ENCODE data around the gene GAB1.

The GAB1 gene

DNA sequence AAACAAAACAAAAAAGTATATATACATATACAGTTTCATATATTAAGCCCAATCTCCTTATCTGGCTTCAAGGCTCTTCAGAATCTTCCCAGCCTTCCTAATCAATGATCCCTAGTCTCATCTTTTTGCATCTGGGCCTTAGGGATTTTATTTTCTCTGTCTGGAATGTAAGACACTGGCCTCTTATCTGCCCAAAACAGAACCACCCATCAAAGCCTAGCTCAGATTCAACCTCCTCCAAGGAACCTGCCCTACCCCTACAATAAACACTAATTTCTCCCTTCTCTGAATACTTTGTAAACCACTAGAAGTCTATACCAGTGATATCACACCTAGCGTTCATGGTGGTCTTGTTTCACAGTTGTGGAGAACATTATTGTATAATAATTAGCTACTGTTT is 23.2 kb upstream of the GAB1 start:
- H3K4me3 Mint-ChIP-seq: no peak overlapping the region
- H3K27me3 Mint-ChIP-seq: peaks cover 4% of the 10 kb centered on the region
- CTCF ChIA-PET: no interaction called here
- H3K4me1 Mint-ChIP-seq: no peaks in the 10 kb centered on the region
- H3K36me3 Mint-ChIP-seq: no peaks in the 10 kb centered on the region
- no peaks in the 10 kb centered on the region for H3K9me3 Mint-ChIP-seq
- no peak overlapping the region for H3K27ac Mint-ChIP-seq
- no peak for DNase-seq

DNA sequence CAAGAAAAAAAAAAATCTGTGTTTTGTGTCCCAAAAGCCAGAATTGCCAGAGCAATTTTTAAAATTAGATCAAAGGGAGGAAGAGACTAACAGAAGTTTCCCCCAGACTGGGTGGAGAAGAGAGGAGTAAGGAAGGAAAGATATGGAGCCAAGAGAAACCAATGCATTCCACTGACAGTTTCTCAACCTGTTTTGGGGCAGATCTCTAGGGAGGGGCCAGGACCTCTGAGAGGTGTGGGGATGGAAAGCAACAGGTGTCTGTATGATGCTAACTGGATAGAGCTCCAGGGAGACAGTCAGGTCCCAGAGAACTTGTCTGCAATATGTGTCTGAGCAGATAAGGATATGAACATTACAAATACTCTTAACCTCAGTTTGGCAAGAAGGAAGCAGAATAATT is 22.7 kb upstream of the GAB1 start:
- Mint-ChIP-seq H3K27me3 (peaks cover 4% of the 10 kb centered on the region), H3K4me1 (no peaks in the 10 kb centered on the region), H3K9me3 (no peaks in the 10 kb centered on the region), H3K36me3 (no peaks in the 10 kb centered on the region), H3K4me3 (no peak overlapping the region), H3K27ac (no peak overlapping the region)
- DNase-seq: no peak
- CTCF ChIA-PET: no interaction called here

DNA sequence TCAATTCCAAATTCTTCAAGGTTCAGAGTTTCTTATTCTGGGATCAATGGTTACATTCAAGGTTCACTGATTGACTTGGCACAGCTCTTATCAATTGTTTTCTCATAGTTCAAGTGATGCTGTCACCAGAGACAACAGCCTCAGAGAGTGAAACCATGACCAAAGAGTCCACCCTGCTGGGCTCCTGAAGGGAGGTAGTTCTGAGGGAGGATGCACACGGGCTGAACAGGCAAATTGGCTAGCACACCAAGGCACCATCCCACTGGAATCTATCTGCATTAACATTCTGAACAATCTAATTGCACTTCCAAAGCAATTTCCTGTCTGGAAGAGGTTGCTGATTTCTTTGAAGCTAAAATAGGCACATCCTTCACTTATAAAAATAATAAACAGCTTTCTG is 16.6 kb upstream of the GAB1 start:
- no peak for DNase-seq
- H3K36me3 Mint-ChIP-seq: no peaks in the 10 kb centered on the region
- H3K4me1 Mint-ChIP-seq: no peaks in the 10 kb centered on the region
- no peak overlapping the region for H3K27ac Mint-ChIP-seq
- H3K27me3 Mint-ChIP-seq: peaks cover 16% of the 10 kb centered on the region
- CTCF ChIA-PET: no interaction called here
- H3K9me3 Mint-ChIP-seq: no peaks in the 10 kb centered on the region
- no peak overlapping the region for H3K4me3 Mint-ChIP-seq

DNA sequence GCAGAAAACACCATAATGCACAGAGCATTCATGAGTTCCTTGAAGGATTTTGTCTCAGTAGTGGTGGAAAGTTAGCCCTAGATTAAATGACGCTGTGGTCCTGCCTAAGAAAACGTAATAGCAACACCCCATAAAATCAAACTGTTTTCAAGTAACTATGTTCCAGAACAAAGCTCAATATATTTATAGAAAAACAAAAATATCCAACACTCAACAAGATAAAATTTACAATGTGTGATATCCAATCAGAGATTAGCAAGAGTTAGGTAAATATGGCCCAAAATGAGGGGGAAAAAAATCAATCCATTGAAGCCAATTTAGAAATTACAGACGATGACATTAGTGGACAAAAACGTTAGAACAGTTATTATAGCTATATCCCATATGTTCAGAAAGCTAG is 9.9 kb upstream of the GAB1 start:
- Mint-ChIP-seq H3K9me3 (no peaks in the 10 kb centered on the region), H3K4me1 (no peaks in the 10 kb centered on the region), H3K36me3 (no peaks in the 10 kb centered on the region), H3K27me3 (peaks cover 5% of the 10 kb centered on the region), H3K4me3 (no peak overlapping the region), H3K27ac (no peak overlapping the region)
- no peak for DNase-seq
- CTCF ChIA-PET: no interaction called here

DNA sequence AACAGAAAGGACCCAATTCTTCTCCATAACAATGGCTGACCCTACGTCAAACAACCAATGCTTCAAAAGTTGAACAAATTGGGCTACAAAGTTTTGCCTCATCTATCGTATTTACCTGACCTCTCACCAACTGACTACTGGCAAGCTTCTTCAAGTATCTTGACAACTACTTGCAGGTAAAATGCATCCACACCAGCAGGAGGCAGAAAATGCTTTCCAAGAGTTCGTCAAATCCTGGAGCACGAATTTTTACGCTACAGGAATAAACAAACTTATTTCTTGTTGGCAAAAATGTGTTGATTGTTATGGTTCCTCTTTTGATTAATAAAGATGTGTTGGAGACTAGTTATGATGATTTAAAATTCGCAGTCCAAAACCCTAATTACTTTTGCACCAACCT is 6.7 kb upstream of the GAB1 start:
- Mint-ChIP-seq H3K4me3 (no peak overlapping the region), H3K4me1 (no peaks in the 10 kb centered on the region), H3K27ac (no peak overlapping the region), H3K9me3 (no peaks in the 10 kb centered on the region), H3K36me3 (no peaks in the 10 kb centered on the region), H3K27me3 (peaks cover 27% of the 10 kb centered on the region)
- CTCF ChIA-PET: interaction anchor here (0.5 kb wide), 1 partner anchor 193 kb away, joined by 3 read pairs; no protein-coding TSS in a partner anchor
- DNase-seq: no peak

DNA sequence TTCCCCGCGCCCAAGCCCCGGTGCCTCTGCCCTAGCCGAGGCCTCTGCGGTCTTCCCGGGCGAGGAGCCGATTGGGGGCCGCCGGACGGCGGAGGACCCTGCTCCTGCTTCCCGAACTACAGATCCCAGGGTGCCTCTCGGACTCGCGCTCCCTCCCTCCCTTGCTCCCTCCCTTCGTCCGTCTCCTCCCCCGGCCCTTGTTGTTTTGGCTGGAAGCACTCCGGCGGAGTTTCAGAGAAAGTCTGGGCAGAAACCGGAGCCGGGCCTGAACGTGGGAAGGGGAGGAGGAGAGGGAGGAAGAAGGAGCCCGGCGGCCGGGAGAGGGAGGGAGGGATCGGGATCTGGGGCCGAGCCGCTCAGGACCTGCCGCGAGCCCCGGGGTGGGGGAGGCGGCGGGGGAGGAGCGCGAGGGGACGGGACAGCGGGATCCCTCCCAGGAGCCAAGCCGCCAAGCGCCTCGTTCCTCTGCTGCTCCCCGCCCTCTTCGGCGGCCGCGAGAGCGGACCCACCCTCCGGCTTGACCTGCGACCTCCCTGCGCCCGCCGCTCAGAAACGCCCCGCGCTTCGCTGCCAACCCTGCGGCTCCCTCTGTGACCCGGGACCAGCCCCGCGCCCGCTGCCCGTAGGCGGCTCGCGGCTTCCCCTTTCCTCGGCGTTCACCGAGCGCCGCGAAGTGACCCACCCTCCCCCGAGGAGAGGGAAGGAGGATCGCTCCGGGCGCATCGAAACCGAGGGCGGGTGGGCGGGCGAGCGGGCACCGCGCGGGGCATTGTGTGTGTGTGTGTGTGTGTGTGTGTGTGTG is 496 bp upstream of the GAB1 start:
- Mint-ChIP-seq H3K27me3 (peaks cover 78% of the 10 kb centered on the region), H3K4me1 (peaks cover 9% of the 10 kb centered on the region), H3K36me3 (peaks cover 2% of the 10 kb centered on the region), H3K4me3 (peak overlapping the region; percentile 77), H3K9me3 (no peaks in the 10 kb centered on the region), H3K27ac (no peak overlapping the region)
- DNase-seq: peak; percentile 40
- CTCF ChIA-PET: interaction anchor here (0.7 kb wide), 1 partner anchor 39 kb away, joined by 3 read pairs; no protein-coding TSS in a partner anchor

DNA sequence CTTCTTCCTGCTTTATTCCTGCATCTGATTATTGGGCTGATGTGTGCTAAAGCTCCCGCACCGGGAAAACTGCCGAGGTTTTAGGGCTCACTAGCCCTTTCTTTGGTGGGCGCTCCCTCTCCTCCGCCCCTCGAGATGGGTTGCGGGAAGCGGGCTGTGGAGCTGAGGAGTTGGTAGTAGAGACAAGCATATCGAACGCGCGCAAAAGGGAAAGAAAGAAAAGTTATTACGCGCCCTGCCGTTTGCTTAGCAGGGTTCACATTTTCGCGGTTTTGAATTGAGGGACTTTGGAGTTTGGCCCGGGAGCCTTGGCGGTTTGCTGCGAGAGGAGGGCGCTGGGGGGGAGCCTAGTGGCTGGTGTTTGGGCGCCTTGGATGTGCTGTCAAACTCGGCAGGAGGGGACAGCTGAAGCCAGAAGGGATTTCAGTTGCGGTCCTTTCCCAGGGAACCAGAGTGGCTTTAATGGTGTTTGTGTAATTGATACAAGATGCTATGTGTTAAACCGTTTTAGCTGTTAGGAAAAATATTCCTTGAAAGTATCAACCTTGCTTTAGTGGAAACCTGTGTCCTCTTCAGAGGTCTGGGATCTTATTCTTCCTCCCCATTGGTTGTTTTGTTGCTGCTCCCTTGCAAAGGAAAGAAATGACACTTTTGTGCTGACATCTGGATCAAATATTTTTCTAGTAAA is 1.1 kb downstream of the GAB1 start:
- peaks cover 77% of the 10 kb centered on the region for H3K27me3 Mint-ChIP-seq
- no peak overlapping the region for H3K27ac Mint-ChIP-seq
- DNase-seq: peak; percentile 30
- peak overlapping the region; percentile 77 for H3K4me3 Mint-ChIP-seq
- CTCF ChIA-PET: no interaction called here
- H3K4me1 Mint-ChIP-seq: peaks cover 9% of the 10 kb centered on the region
- peaks cover 2% of the 10 kb centered on the region for H3K36me3 Mint-ChIP-seq
- H3K9me3 Mint-ChIP-seq: no peaks in the 10 kb centered on the region

DNA sequence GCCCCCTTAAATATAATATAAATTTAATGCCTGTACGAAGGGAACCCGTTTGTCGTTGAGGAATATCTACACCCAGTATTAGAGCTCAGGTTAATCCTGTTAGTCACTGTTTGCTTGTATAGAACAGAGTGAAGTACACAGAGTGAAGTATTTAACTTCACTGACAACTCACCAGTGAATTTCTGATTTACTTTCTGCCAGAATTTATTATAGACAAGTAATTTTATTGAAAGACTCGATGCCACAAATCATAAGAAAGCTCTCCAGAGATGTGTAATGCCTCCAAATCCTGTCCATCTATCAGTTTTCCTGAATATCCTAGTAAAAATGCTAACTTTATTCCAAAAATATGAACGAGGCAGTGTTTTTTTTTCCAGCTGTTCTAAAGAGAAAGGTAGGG is 1.6 kb downstream of the GAB1 start:
- Mint-ChIP-seq H3K9me3 (no peaks in the 10 kb centered on the region), H3K27ac (no peak overlapping the region), H3K36me3 (peaks cover 2% of the 10 kb centered on the region), H3K4me1 (peaks cover 9% of the 10 kb centered on the region), H3K27me3 (peaks cover 82% of the 10 kb centered on the region), H3K4me3 (no peak overlapping the region)
- CTCF ChIA-PET: no interaction called here
- no peak for DNase-seq

DNA sequence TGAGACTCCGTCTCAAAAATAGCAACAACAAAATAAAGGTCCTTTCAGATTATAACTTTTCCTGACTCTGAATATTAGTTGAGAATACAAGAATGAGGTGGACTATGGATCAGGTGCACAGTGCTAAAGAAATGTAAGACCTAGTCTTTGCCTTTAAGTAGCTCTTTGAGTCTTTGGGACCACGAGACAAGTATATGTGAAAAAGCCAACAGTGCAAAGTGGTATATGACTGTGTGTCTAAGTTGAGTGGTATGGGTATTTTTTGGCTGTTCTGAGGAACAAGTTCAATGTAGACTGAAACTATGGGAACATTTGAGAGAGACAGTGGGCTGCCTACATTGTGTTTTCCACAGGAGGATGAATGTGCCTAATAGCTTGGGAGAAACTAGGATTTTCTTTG is 2.8 kb downstream of the GAB1 start:
- Mint-ChIP-seq H3K4me3 (no peak overlapping the region), H3K4me1 (peaks cover 9% of the 10 kb centered on the region), H3K9me3 (no peaks in the 10 kb centered on the region), H3K27me3 (peaks cover 79% of the 10 kb centered on the region), H3K27ac (no peak overlapping the region), H3K36me3 (peaks cover 2% of the 10 kb centered on the region)
- CTCF ChIA-PET: no interaction called here
- no peak for DNase-seq

DNA sequence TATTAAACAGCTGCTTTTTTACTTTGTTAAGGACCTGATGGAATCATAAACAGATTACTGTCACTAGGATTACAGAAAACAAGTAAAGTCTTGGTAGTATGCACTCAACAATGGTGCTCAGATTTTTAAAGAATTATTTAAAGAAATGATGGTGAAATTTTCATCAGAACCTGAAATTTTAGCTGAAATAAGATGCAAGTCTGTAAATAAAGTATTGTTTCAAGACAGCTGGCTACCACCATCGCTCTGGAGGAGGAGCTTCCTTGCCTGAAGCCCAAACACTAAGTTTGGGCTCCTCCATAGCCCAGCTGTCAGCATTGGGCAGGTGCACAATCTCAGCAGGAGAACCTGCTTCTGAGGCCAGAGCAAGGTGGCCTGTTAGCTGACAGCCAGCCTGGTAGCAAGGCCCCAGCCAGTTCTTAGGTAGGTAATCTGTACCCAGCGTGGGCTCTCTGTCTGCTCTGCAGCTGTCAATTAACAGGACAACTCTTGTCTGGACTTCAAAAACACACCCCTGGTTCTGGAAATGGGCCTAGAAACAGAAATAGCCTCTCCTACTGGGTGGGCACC is 4.6 kb downstream of the GAB1 start:
- Mint-ChIP-seq H3K9me3 (no peaks in the 10 kb centered on the region), H3K27ac (no peak overlapping the region), H3K27me3 (peaks cover 64% of the 10 kb centered on the region), H3K4me3 (no peak overlapping the region), H3K4me1 (peaks cover 3% of the 10 kb centered on the region), H3K36me3 (no peaks in the 10 kb centered on the region)
- CTCF ChIA-PET: no interaction called here
- no peak for DNase-seq

DNA sequence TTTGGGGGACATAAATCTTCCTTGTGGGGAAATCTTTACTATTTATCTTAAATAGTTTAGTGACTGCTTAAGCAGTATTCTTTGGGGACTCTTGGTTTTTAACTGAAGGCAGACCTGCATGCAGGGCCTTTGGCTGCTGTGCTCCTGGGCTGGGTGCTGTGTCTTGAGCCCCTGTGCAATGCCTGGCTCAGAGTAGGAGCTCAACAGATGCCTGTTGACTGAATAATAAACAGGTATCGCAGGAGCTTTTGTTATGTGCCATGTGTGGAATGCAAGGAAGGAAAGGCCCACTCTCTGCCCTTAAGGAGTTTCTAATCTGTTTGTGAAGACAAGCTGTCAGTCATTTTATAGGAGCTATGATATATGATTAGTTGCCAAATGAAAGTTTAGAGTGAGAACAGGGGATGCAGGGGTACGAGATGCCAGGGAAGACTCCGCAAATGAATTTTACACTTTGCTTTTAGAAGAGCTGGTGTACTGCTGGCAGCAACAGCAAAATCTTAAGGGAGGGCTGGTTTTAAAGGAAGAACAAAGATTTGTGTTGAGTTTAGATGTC is 6.7 kb downstream of the GAB1 start:
- Mint-ChIP-seq H3K27me3 (peaks cover 47% of the 10 kb centered on the region), H3K27ac (no peak overlapping the region), H3K36me3 (no peaks in the 10 kb centered on the region), H3K4me3 (no peak overlapping the region), H3K4me1 (no peaks in the 10 kb centered on the region), H3K9me3 (no peaks in the 10 kb centered on the region)
- CTCF ChIA-PET: no interaction called here
- DNase-seq: no peak

DNA sequence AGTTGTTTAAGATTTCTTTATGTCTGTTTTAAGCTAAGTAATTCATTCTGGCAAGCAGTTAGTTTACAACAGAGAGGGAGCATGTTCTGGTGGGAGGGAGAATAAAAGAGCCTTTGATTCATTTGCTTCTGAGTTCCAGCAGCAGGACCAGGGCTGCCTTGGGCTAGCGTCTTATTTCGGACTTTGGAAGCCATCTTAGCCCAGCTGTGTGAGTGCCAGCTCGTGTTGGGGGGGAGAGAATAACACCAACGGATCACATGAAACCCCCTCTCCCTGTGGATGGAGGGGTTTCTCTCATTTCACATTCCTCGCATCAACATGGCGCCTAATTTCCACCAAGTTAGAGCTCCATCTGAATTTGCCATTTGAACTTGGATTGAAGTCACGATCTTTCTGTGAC is 7.4 kb downstream of the GAB1 start:
- Mint-ChIP-seq H3K4me1 (no peaks in the 10 kb centered on the region), H3K9me3 (no peaks in the 10 kb centered on the region), H3K27ac (no peak overlapping the region), H3K36me3 (no peaks in the 10 kb centered on the region), H3K4me3 (no peak overlapping the region), H3K27me3 (peaks cover 45% of the 10 kb centered on the region)
- CTCF ChIA-PET: no interaction called here
- DNase-seq: no peak

DNA sequence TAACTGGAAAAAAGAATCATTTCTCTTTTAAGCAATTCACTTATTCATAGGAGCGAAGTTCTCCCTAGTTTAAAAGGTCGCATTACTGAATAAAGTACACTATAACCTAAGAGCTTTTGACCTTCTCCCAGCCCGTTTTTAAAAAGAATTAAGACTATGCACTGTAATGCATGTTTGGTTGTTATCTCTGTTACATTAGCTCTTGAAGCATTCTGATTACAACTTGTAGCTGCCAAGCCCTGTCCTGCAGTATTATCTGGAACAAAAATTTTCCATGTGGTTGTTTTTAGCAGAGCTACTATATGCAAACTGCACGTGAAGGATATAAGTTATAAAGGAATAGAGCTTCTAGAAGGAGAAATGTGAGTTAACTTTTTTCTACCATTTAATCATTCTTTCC is 8.1 kb downstream of the GAB1 start:
- Mint-ChIP-seq H3K27ac (no peak overlapping the region), H3K27me3 (peaks cover 37% of the 10 kb centered on the region), H3K4me1 (no peaks in the 10 kb centered on the region), H3K36me3 (no peaks in the 10 kb centered on the region), H3K4me3 (no peak overlapping the region), H3K9me3 (no peaks in the 10 kb centered on the region)
- CTCF ChIA-PET: no interaction called here
- DNase-seq: no peak

DNA sequence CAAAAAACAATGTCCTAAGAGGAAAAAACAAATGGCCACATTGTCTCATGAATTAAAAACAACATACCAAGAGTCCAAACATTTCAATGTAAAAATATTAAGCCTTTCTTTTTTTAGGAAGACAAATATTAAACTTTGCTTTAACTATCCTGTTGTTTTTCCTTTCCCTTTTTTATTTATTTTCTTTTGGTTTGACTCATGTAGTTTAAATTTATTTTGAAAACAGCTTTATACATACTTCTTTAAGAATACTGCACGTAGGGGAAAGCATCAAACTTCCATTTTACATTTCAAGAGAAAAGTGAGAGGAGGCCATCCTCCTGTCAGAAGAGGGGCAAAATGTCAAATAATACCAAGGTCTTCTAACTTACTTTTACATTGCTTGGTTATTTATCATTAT is 8.7 kb downstream of the GAB1 start:
- Mint-ChIP-seq H3K27ac (no peak overlapping the region), H3K9me3 (no peaks in the 10 kb centered on the region), H3K4me3 (no peak overlapping the region), H3K4me1 (no peaks in the 10 kb centered on the region), H3K36me3 (no peaks in the 10 kb centered on the region), H3K27me3 (peaks cover 36% of the 10 kb centered on the region)
- CTCF ChIA-PET: no interaction called here
- DNase-seq: no peak

DNA sequence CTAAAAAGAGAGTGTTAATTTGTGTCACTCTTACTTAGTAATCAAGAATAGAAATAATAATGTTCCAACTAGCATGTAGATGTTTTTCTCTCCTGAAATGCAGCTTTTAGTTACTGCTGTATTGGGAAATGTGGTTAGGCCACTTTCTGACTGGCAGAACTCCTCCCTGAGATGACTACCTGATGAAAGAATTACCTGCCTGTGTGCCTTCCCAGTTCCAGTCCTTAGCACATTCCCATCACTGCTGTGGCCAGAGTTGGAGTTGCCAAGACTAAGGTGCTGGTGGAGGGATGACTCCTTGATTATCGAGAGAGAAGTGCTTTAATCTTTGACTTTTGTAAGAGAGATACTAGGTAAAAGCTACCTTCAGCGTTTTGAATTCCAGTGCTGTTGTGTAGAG is 9.5 kb downstream of the GAB1 start:
- no peak for DNase-seq
- H3K4me3 Mint-ChIP-seq: no peak overlapping the region
- no peaks in the 10 kb centered on the region for H3K4me1 Mint-ChIP-seq
- H3K27me3 Mint-ChIP-seq: peaks cover 35% of the 10 kb centered on the region
- no peaks in the 10 kb centered on the region for H3K36me3 Mint-ChIP-seq
- CTCF ChIA-PET: no interaction called here
- H3K9me3 Mint-ChIP-seq: no peaks in the 10 kb centered on the region
- H3K27ac Mint-ChIP-seq: no peak overlapping the region

Measured in activated naive CD4-positive, alpha-beta T cell treated with anti-CD3 and anti-CD28 coated beads, Interleukin-2, amount 10 ng/mL, durations not matched to agents 7 days and 5 days (primary cell).